Thoracic aorta (tissue), 2 donors: ENCODE measurements around the gene EEFSEC. TPM values are rescaled to one million over a fixed set of nuclear protein-coding genes. Genes with fewer than 3 reads are reported as not detected.

ENCODE experiments used
- ATAC-seq: fragments of 150-250 bp; one replicate; pipeline ENCODE4 v1.8.0; 2017; ENCODE audit warnings: low read depth; ENCODE audit not compliant: insufficient number of reproducible peaks, low FRiP score
- DNase-seq: peaks from one replicate; pipeline ENCODE4 v3.0.0-alpha.2; 2020; ENCODE audit warnings: low spot score
- H3K27ac ChIP-seq, 2 donors: fragments of 200-600 bp; sonication (generic); 1 replicate in 1 of 2; 2 replicates in 1 of 2; pipeline ENCODE4 v1.5.1; 2016; ENCODE audit warnings: mild to moderate bottlenecking in 2 of 2, moderate library complexity in 2 of 2
- H3K27me3 ChIP-seq: fragments of 200-600 bp; sonication (generic); replicated peaks from 2 replicates; pipeline ENCODE4 v1.6.0; 2016; ENCODE audit warnings: mild to moderate bottlenecking; ENCODE audit not compliant: insufficient read depth
- H3K36me3 ChIP-seq: fragments of 200-600 bp; sonication (generic); one replicate; pipeline ENCODE4 v1.5.1; 2016
- H3K4me1 ChIP-seq, 2 donors: fragments of 200-600 bp; sonication (generic); 1 replicate in 1 of 2; 2 replicates in 1 of 2; pipeline versions ENCODE4 v1.5.1 to v1.6.0; 2016; ENCODE audit warnings: low read depth in 2 of 2, mild to moderate bottlenecking in 1 of 2; ENCODE audit not compliant: control insufficient read depth in 1 of 2
- H3K4me3 ChIP-seq: fragments of 200-600 bp; sonication (generic); 2 replicates; pipeline ENCODE4 v1.5.1; 2016; ENCODE audit warnings: mild to moderate bottlenecking
- H3K9me3 ChIP-seq: fragments of 200-600 bp; sonication (generic); 2 replicates; pipeline ENCODE4 v1.5.1; 2016
- CTCF ChIP-seq: fragments of 200-600 bp; sonication (generic); IDR thresholded peaks from one replicate; pipeline ENCODE4 v1.5.1; 2019; ENCODE audit warnings: antibody characterized with exemption
- total RNA-seq, 2 donors: library from RNA; depleted of rRNA; stranded (reverse); fragments of >200 nt; gene quantifications; one replicate each; pipeline versions ENCODE4 v1.1.0 to v1.2.3, GENCODE V29; 2016

Gene EEFSEC
- total RNA-seq, 2 donors from 2014 or later = 16.1 to 17.5 TPM

- DNase-seq (no peak), ATAC-seq (no peak)
- H3K9me3 ChIP-seq = no peaks in the 10 kb centered on the region
- H3K36me3 ChIP-seq = no peaks in the 10 kb centered on the region
- H3K4me3 ChIP-seq = no peak overlapping the region
- peaks cover 0 to 9% of the 10 kb centered on the region in 2 donors for H3K4me1 ChIP-seq
- TF ChIP-seq CTCF = no peak
- H3K27me3 ChIP-seq = no peaks in the 10 kb centered on the region
- H3K27ac ChIP-seq = no peak overlapping the region
Observed at GRCh38 chr3:128266453-128266852, 113.2 kb downstream of the EEFSEC start.

- H3K27me3 ChIP-seq = no peaks in the 10 kb centered on the region
- no peaks in the 10 kb centered on the region for H3K36me3 ChIP-seq
- H3K9me3 ChIP-seq = no peaks in the 10 kb centered on the region
- no peak overlapping the region for H3K4me3 ChIP-seq
- peaks cover 0 to 9% of the 10 kb centered on the region in 2 donors for H3K4me1 ChIP-seq
- ATAC-seq (no peak), DNase-seq (no peak)
- H3K27ac ChIP-seq = no peak overlapping the region
- TF ChIP-seq CTCF = no peak
Observed at GRCh38 chr3:128267541-128267940, 114.3 kb downstream of the EEFSEC start.

GRCh38 chr3:128269006-128269775 is 115.9 kb downstream of the EEFSEC start:
- H3K4me3 ChIP-seq = no peak overlapping the region
- no peak for TF ChIP-seq CTCF
- DNase-seq = no peak
- no peaks in the 10 kb centered on the region for H3K4me1 ChIP-seq
- no peak for ATAC-seq
- no peak overlapping the region for H3K27ac ChIP-seq
- H3K9me3 ChIP-seq = no peaks in the 10 kb centered on the region
- H3K27me3 ChIP-seq = no peaks in the 10 kb centered on the region
- no peaks in the 10 kb centered on the region for H3K36me3 ChIP-seq

GRCh38 chr3:128269796-128270195 is 116.5 kb downstream of the EEFSEC start:
- ATAC-seq (no peak), DNase-seq (no peak)
- no peaks in the 10 kb centered on the region for H3K36me3 ChIP-seq
- no peaks in the 10 kb centered on the region for H3K9me3 ChIP-seq
- TF ChIP-seq CTCF = no peak
- H3K27me3 ChIP-seq = no peaks in the 10 kb centered on the region
- no peak overlapping the region for H3K27ac ChIP-seq
- H3K4me3 ChIP-seq = no peak overlapping the region
- H3K4me1 ChIP-seq = no peaks in the 10 kb centered on the region

- Histone ChIP-seq H3K4me3 (no peak overlapping the region), H3K4me1 (no peaks in the 10 kb centered on the region), H3K9me3 (no peaks in the 10 kb centered on the region), H3K27ac (no peak overlapping the region), H3K36me3 (no peaks in the 10 kb centered on the region), H3K27me3 (no peaks in the 10 kb centered on the region)
- no peak for ATAC-seq
- no peak for TF ChIP-seq CTCF
- DNase-seq = no peak
Observed at GRCh38 chr3:128270559-128271492, 117.5 kb downstream of the EEFSEC start.
